ENCODE results near the gene ST13. TPM values are rescaled to one million over a fixed set of nuclear protein-coding genes. Genes with fewer than 3 reads are reported as not detected.

Gene ST13
- polyA plus RNA-seq, 1 donor (not counting 4 experiments of a cell fraction or from before 2014, with no cell fraction given): 185 TPM

- H3K4me3 ChIP-seq (ENCODE audit: control insufficient read depth in 2 of 3, extremely low read depth in 1 of 3, insufficient read depth in 2 of 3, low read depth in 1 of 3, low read length in 3 of 3): no peak overlapping the region
- no peak overlapping the region for H3K9ac ChIP-seq (ENCODE audit: control insufficient read depth, extremely low read depth, insufficient read depth, low read length)
- H3K9me1 ChIP-seq (ENCODE audit: control insufficient read depth, extremely low read depth, insufficient read depth, low read length): no peaks in the 10 kb centered on the region
- TF ChIP-seq EZH2 (IDR thresholded peaks at IDR 0.05; ENCODE audit: low read length) (no peak), CTCF (optimal IDR thresholded peaks at IDR 0.05 in 1 of 3, IDR thresholded peaks at IDR 0.05 in 1 of 3, conservative IDR thresholded peaks at IDR 0.05 in 1 of 3; ENCODE audit: extremely low read depth in 1 of 3, insufficient read depth in 2 of 3, low read length in 3 of 3) (no peak)
- H4K20me1 ChIP-seq (ENCODE audit: control insufficient read depth, extremely low read depth, insufficient read depth, low read length): no peaks in the 10 kb centered on the region
- no peak overlapping the region for H3K4me2 ChIP-seq (ENCODE audit: control insufficient read depth, extremely low read depth, insufficient read depth, low read depth, low read length)
- H2AFZ ChIP-seq (ENCODE audit: control insufficient read depth, low read length): no peak overlapping the region
- DNase-seq (ENCODE audit: low read depth, low spot score) (no peak), FAIRE-seq (no peak)
- H3K27me3 ChIP-seq (ENCODE audit: control insufficient read depth, extremely low read depth, insufficient read depth, low read length): no peaks in the 10 kb centered on the region
- no peak overlapping the region for H3K27ac ChIP-seq (ENCODE audit: control insufficient read depth, insufficient read depth, low read length)
- peaks cover 8 to 11% of the 10 kb centered on the region in 2 experiments for H3K36me3 ChIP-seq (ENCODE audit: control insufficient read depth in 2 of 2, extremely low read depth in 1 of 2, insufficient read depth in 2 of 2, low read length in 2 of 2)
- dilution Hi-C loops (cut with MboI; ENCODE audit: extremely low pct_ligation_motif_present, low sequenced_read_pairs): no loop called here
- no peaks in the 10 kb centered on the region for H3K4me1 ChIP-seq (ENCODE audit: control insufficient read depth, extremely low read depth, insufficient read depth, low read length)
- H3K9me3 ChIP-seq (ENCODE audit: control insufficient read depth, low read depth, low read length): no peaks in the 10 kb centered on the region
- no peaks in the 10 kb centered on the region for H3K79me2 ChIP-seq (ENCODE audit: control insufficient read depth, insufficient read depth, low read length)
Observed at GRCh38 chr22:40876907-40877306, 20.5 kb upstream of the ST13 start.

GRCh38 chr22:40875111-40875510 lies 18.7 kb upstream of the ST13 start:
- H3K36me3 ChIP-seq (ENCODE audit: control insufficient read depth in 2 of 2, extremely low read depth in 1 of 2, insufficient read depth in 2 of 2, low read length in 2 of 2): peaks cover 8 to 10% of the 10 kb centered on the region in 2 experiments
- H3K9me1 ChIP-seq (ENCODE audit: control insufficient read depth, extremely low read depth, insufficient read depth, low read length): no peaks in the 10 kb centered on the region
- no peak for TF ChIP-seq CTCF (optimal IDR thresholded peaks at IDR 0.05 in 1 of 3, IDR thresholded peaks at IDR 0.05 in 1 of 3, conservative IDR thresholded peaks at IDR 0.05 in 1 of 3; ENCODE audit: extremely low read depth in 1 of 3, insufficient read depth in 2 of 3, low read length in 3 of 3)
- TF ChIP-seq EZH2 (IDR thresholded peaks at IDR 0.05; ENCODE audit: low read length): no peak
- no peaks in the 10 kb centered on the region for H4K20me1 ChIP-seq (ENCODE audit: control insufficient read depth, extremely low read depth, insufficient read depth, low read length)
- H3K4me2 ChIP-seq (ENCODE audit: control insufficient read depth, extremely low read depth, insufficient read depth, low read depth, low read length): no peak overlapping the region
- H3K4me3 ChIP-seq (ENCODE audit: control insufficient read depth in 2 of 3, extremely low read depth in 1 of 3, insufficient read depth in 2 of 3, low read depth in 1 of 3, low read length in 3 of 3): no peak overlapping the region
- no peaks in the 10 kb centered on the region for H3K79me2 ChIP-seq (ENCODE audit: control insufficient read depth, insufficient read depth, low read length)
- H3K27me3 ChIP-seq (ENCODE audit: control insufficient read depth, extremely low read depth, insufficient read depth, low read length): no peaks in the 10 kb centered on the region
- H3K9me3 ChIP-seq (ENCODE audit: control insufficient read depth, low read depth, low read length): no peaks in the 10 kb centered on the region
- FAIRE-seq: no peak
- dilution Hi-C loops (cut with MboI; ENCODE audit: extremely low pct_ligation_motif_present, low sequenced_read_pairs): no loop called here
- no peak overlapping the region for H3K9ac ChIP-seq (ENCODE audit: control insufficient read depth, extremely low read depth, insufficient read depth, low read length)
- DNase-seq (ENCODE audit: low read depth, low spot score): no peak
- H3K4me1 ChIP-seq (ENCODE audit: control insufficient read depth, extremely low read depth, insufficient read depth, low read length): no peaks in the 10 kb centered on the region
- H2AFZ ChIP-seq (ENCODE audit: control insufficient read depth, low read length): no peak overlapping the region
- H3K27ac ChIP-seq (ENCODE audit: control insufficient read depth, insufficient read depth, low read length): no peak overlapping the region
